SJSA1 (cell line): ENCODE results near the gene ZNF524. TPM values are rescaled to one million over a fixed set of nuclear protein-coding genes. Genes with fewer than 3 reads are reported as not detected.
"Not testable (repeated sequence)": the region's sequence is repeated elsewhere in the genome, so short reads cannot be mapped to it uniquely, and the experiment has no call there.

ENCODE experiments used
- DNase-seq, 2 experiments: peaks; one replicate each; pipeline ENCODE4 v3.0.0-alpha.2; 2015 to 2020; ENCODE audit warnings: low spot score in 2 of 2, low read depth in 1 of 2
- H3K27ac ChIP-seq: fragments of 250-450 bp; sonication (Bioruptor Pico); 2 replicates; pipeline ENCODE4 v1.5.1; 2020; ENCODE audit warnings: mild to moderate bottlenecking, moderate library complexity
- H3K27me3 ChIP-seq: fragments of 250-450 bp; sonication (Bioruptor Pico); replicated peaks from 2 replicates; pipeline ENCODE4 v1.5.1; 2020; ENCODE audit warnings: mild to moderate bottlenecking, moderate library complexity
- H3K36me3 ChIP-seq: fragments of 250-450 bp; sonication (Bioruptor Pico); 2 replicates; pipeline ENCODE4 v1.5.1; 2020; ENCODE audit warnings: mild to moderate bottlenecking
- H3K4me1 ChIP-seq: fragments of 250-450 bp; sonication (Bioruptor Pico); replicated peaks from 2 replicates; pipeline ENCODE4 v1.6.1; 2021; ENCODE audit warnings: mild to moderate bottlenecking
- H3K4me3 ChIP-seq: fragments of 250-450 bp; sonication (Bioruptor Pico); 2 replicates; pipeline ENCODE4 v1.5.1; 2020; ENCODE audit warnings: mild to moderate bottlenecking
- H3K9me3 ChIP-seq: fragments of 250-450 bp; sonication (Bioruptor Pico); replicated peaks from 2 replicates; pipeline ENCODE4 v1.5.1; 2020; ENCODE audit warnings: mild to moderate bottlenecking
- total RNA-seq: library from RNA; depleted of rRNA; stranded (reverse); fragments of >200 nt; shearing (Covaris generic); gene quantifications from 2 replicates; pipeline ENCODE4 v1.2.3, GENCODE V29; 2014; rRNA removed

The ZNF524 gene
- total RNA-seq = 3.8 and 15.5 TPM in 2 replicates

GRCh38 chr19:55599842-55600661, at the start of gene ZNF524:
Gene ZNF524, plus strand, starts transcription at chr19:55600288. Its CDS starts 1,825 bp downstream, at chr19:55602113.
- H3K27me3 ChIP-seq = no peaks in the 10 kb centered on the region
- peak; percentile 86 to 99 for DNase-seq
- H3K36me3 ChIP-seq = peaks cover 34% of the 10 kb centered on the region
- H3K4me1 ChIP-seq = peaks cover 13% of the 10 kb centered on the region
- no peaks in the 10 kb centered on the region for H3K9me3 ChIP-seq
- H3K27ac ChIP-seq = peak within 1 kb of the TSS; percentile 93
- peak within 1 kb of the TSS; percentile 64 for H3K4me3 ChIP-seq

GRCh38 chr19:55550321-55550650, 49.8 kb upstream of the ZNF524 start:
- no peak overlapping the region for H3K4me3 ChIP-seq

GRCh38 chr19:55552206-55552605, 47.9 kb upstream of the ZNF524 start:
- no peak overlapping the region for H3K4me3 ChIP-seq

More at GRCh38 chr19:55550321-55550650, 49.8 kb upstream of the ZNF524 start:
- Histone ChIP-seq H3K27ac (peak overlapping the region; percentile 87), H3K4me1 (peaks cover 50% of the 10 kb centered on the region), H3K9me3 (no peaks in the 10 kb centered on the region), H3K27me3 (no peaks in the 10 kb centered on the region), H3K36me3 (no peaks in the 10 kb centered on the region)
- peak in 1 of 2 experiments; percentile 34 for DNase-seq

GRCh38 chr19:55552620-55553019, 47.5 kb upstream of the ZNF524 start:
- DNase-seq = peak; percentile 78 to 90
- peak overlapping the region; percentile 69 for H3K27ac ChIP-seq
- no peaks in the 10 kb centered on the region for H3K9me3 ChIP-seq
- H3K27me3 ChIP-seq = no peaks in the 10 kb centered on the region
- peaks cover 44% of the 10 kb centered on the region for H3K4me1 ChIP-seq
- no peaks in the 10 kb centered on the region for H3K36me3 ChIP-seq
- H3K4me3 ChIP-seq = no peak overlapping the region

More at GRCh38 chr19:55552206-55552605, 47.9 kb upstream of the ZNF524 start:
- no peak for DNase-seq
- Histone ChIP-seq H3K27ac (peak overlapping the region; percentile 69; the same call in 1 of the 2 replicates), H3K36me3 (no peaks in the 10 kb centered on the region), H3K9me3 (no peaks in the 10 kb centered on the region), H3K27me3 (no peaks in the 10 kb centered on the region), H3K4me1 (peaks cover 48% of the 10 kb centered on the region)

GRCh38 chr19:55553217-55554182, 46.6 kb upstream of the ZNF524 start:
- DNase-seq = peak in 1 of 2 experiments; percentile 24
- H3K27ac ChIP-seq = peak overlapping the region; percentile 69
- no peak overlapping the region for H3K4me3 ChIP-seq
- peaks cover 35% of the 10 kb centered on the region for H3K4me1 ChIP-seq
- no peaks in the 10 kb centered on the region for H3K27me3 ChIP-seq
- H3K36me3 ChIP-seq = no peaks in the 10 kb centered on the region
- no peaks in the 10 kb centered on the region for H3K9me3 ChIP-seq

- no peaks in the 10 kb centered on the region for H3K9me3 ChIP-seq
- H3K36me3 ChIP-seq = no peaks in the 10 kb centered on the region
- DNase-seq = no peak
- H3K27ac ChIP-seq = no peak overlapping the region
- no peaks in the 10 kb centered on the region for H3K27me3 ChIP-seq
- peaks cover 32% of the 10 kb centered on the region for H3K4me1 ChIP-seq
- H3K4me3 ChIP-seq = no peak overlapping the region
These were observed 45.8 kb upstream of the ZNF524 start for GRCh38 chr19:55554302-55554701.

GRCh38 chr19:55554741-55555152, 45.3 kb upstream of the ZNF524 start:
- no peaks in the 10 kb centered on the region for H3K9me3 ChIP-seq
- peaks cover 28% of the 10 kb centered on the region for H3K4me1 ChIP-seq
- H3K36me3 ChIP-seq = no peaks in the 10 kb centered on the region
- DNase-seq = no peak
- no peak overlapping the region for H3K27ac ChIP-seq
- no peak overlapping the region for H3K4me3 ChIP-seq
- H3K27me3 ChIP-seq = no peaks in the 10 kb centered on the region

- H3K27me3 ChIP-seq = no peaks in the 10 kb centered on the region
- no peak overlapping the region for H3K4me3 ChIP-seq
- no peak overlapping the region for H3K27ac ChIP-seq
- no peaks in the 10 kb centered on the region for H3K36me3 ChIP-seq
- H3K9me3 ChIP-seq = 0 out of 2 replicates have a peak, but pooled peaks cover 4% of the 10 kb centered on the region
- H3K4me1 ChIP-seq = no peaks in the 10 kb centered on the region
- DNase-seq = no peak
These were observed 40.4 kb upstream of the ZNF524 start for GRCh38 chr19:55559684-55560083.

GRCh38 chr19:55563261-55563690, 36.8 kb upstream of the ZNF524 start:
- Histone ChIP-seq H3K27ac (no peak overlapping the region), H3K27me3 (no peaks in the 10 kb centered on the region), H3K4me3 (no peak overlapping the region), H3K9me3 (0 out of 2 replicates have a peak, but pooled peaks cover 4% of the 10 kb centered on the region), H3K36me3 (no peaks in the 10 kb centered on the region), H3K4me1 (no peaks in the 10 kb centered on the region)
- DNase-seq = no peak

GRCh38 chr19:55566823-55567222, 33.3 kb upstream of the ZNF524 start:
- H3K4me3 ChIP-seq = no peak overlapping the region
- no peak for DNase-seq
- H3K27ac ChIP-seq = no peak overlapping the region

GRCh38 chr19:55567708-55568328, 32.3 kb upstream of the ZNF524 start:
- H3K27me3 ChIP-seq = no peaks in the 10 kb centered on the region
- no peaks in the 10 kb centered on the region for H3K4me1 ChIP-seq
- H3K9me3 ChIP-seq = no peaks in the 10 kb centered on the region

More at GRCh38 chr19:55566823-55567222, 33.3 kb upstream of the ZNF524 start:
- Histone ChIP-seq H3K36me3 (no peaks in the 10 kb centered on the region), H3K27me3 (no peaks in the 10 kb centered on the region), H3K4me1 (no peaks in the 10 kb centered on the region), H3K9me3 (no peaks in the 10 kb centered on the region)

GRCh38 chr19:55569477-55569876, 30.6 kb upstream of the ZNF524 start:
- not testable (repeated sequence) for DNase-seq, H3K9me3 ChIP-seq, H3K27ac ChIP-seq, H3K36me3 ChIP-seq, H3K4me3 ChIP-seq, H3K4me1 ChIP-seq, H3K27me3 ChIP-seq

More at GRCh38 chr19:55567708-55568328, 32.3 kb upstream of the ZNF524 start:
- no peak for DNase-seq
- H3K27ac ChIP-seq = no peak overlapping the region
- H3K4me3 ChIP-seq = no peak overlapping the region
- H3K36me3 ChIP-seq = no peaks in the 10 kb centered on the region

GRCh38 chr19:55573929-55574328, 26.2 kb upstream of the ZNF524 start:
- not testable (repeated sequence) for H3K27ac ChIP-seq, H3K4me1 ChIP-seq, H3K9me3 ChIP-seq, H3K27me3 ChIP-seq, H3K4me3 ChIP-seq, DNase-seq
- peaks cover 15% of the 10 kb centered on the region for H3K36me3 ChIP-seq
